Neural cell (in vitro differentiated cells): ENCODE data around the gene CD177. TPM values are rescaled to one million over a fixed set of nuclear protein-coding genes. Genes with fewer than 3 reads are reported as not detected.

ENCODE experiments used
- H2AFZ ChIP-seq: fragments of 200-600, 300-800 bp; sonication (generic), shearing (Covaris generic); 2 replicates; pipeline ENCODE4 v1.6.0; 2014; ENCODE audit warnings: low read depth, mild to moderate bottlenecking, antibody characterized with exemption, low read length, moderate library complexity
- H3F3A ChIP-seq: fragments of 200-600 bp; shearing (Covaris generic); 2 replicates; pipeline ENCODE4 v1.6.1; 2016; ENCODE audit warnings: mild to moderate bottlenecking, moderate library complexity, mixed read lengths, antibody characterized with exemption, low read length; ENCODE audit not compliant: insufficient read depth, poor library complexity, severe bottlenecking
- H3K27ac ChIP-seq: fragments of 200-600, 300-800 bp; sonication (generic), shearing (Covaris generic); 2 replicates; pipeline ENCODE4 v1.5.1; 2014; ENCODE audit warnings: mild to moderate bottlenecking, low read length, moderate library complexity
- H3K27me3 ChIP-seq: fragments of 300-800, 200-600 bp; sonication (generic), shearing (Covaris generic); 2 replicates; pipeline ENCODE4 v1.6.0; 2014; ENCODE audit warnings: mild to moderate bottlenecking, low read depth, low read length, moderate library complexity; ENCODE audit not compliant: insufficient read depth
- H3K36me3 ChIP-seq: fragments of 300-800, 200-600 bp; sonication (generic), shearing (Covaris generic); 2 replicates; pipeline ENCODE4 v1.5.1; 2014; ENCODE audit warnings: mild to moderate bottlenecking, antibody characterized with exemption, low read length, moderate library complexity; ENCODE audit not compliant: insufficient read depth
- H3K4me2 ChIP-seq: fragments of 300-800, 200-600 bp; sonication (generic), shearing (Covaris generic); 2 replicates; pipeline ENCODE4 v1.6.0; 2014; ENCODE audit warnings: mild to moderate bottlenecking, low read length
- H3K4me3 ChIP-seq: fragments of 300-800, 200-600 bp; sonication (generic), shearing (Covaris generic); 2 replicates; pipeline ENCODE4 v1.5.1; 2014; ENCODE audit warnings: mild to moderate bottlenecking, low read length, moderate library complexity
- H3K79me2 ChIP-seq: fragments of 200-600 bp; shearing (Covaris generic); replicated peaks from 2 replicates; pipeline ENCODE4 v1.6.0; 2014; ENCODE audit warnings: mild to moderate bottlenecking, low read length, moderate library complexity; ENCODE audit not compliant: insufficient read depth
- H3K9ac ChIP-seq: fragments of 300-800, 200-600 bp; sonication (generic), shearing (Covaris generic); 2 replicates; pipeline ENCODE4 v1.6.1; 2016; ENCODE audit warnings: mild to moderate bottlenecking, low read length, mixed read lengths
- H3K9me2 ChIP-seq: fragments of 200-600 bp; shearing (Covaris generic); 2 replicates; pipeline ENCODE4 v1.6.1; 2016; ENCODE audit warnings: mild to moderate bottlenecking, low read length, mixed read lengths; ENCODE audit not compliant: insufficient read depth
- H3K9me3 ChIP-seq: fragments of 200-600, 300-800 bp; sonication (generic), shearing (Covaris generic); 2 replicates; pipeline ENCODE4 v1.6.1; 2016; ENCODE audit warnings: mild to moderate bottlenecking, mixed run types, low read length, moderate library complexity, mixed read lengths
- H4K20me1 ChIP-seq: fragments of 200-600 bp; shearing (Covaris generic); 2 replicates; pipeline ENCODE4 v1.6.1; 2016; ENCODE audit warnings: mild to moderate bottlenecking, mixed run types; ENCODE audit not compliant: insufficient read depth
- EP300 ChIP-seq: fragments of 450-650 bp; conservative IDR thresholded peaks from 2 replicates; pipeline ENCODE4 v1.6.1; 2014; ENCODE audit warnings: antibody characterized with exemption, mild to moderate bottlenecking, moderate library complexity; ENCODE audit not compliant: poor library complexity, severe bottlenecking
- EZH2 ChIP-seq: fragments of 200-600, 300-800 bp; shearing (Covaris generic), sonication (generic); IDR thresholded peaks from 2 replicates; pipeline ENCODE4 v1.6.1; 2014; ENCODE audit warnings: antibody characterized with exemption, low read length, borderline replicate concordance, mild to moderate bottlenecking; ENCODE audit not compliant: insufficient read depth, poor library complexity, severe bottlenecking
- MXI1 ChIP-seq: fragments of 450-650 bp; conservative IDR thresholded peaks from 2 replicates; pipeline ENCODE4 v1.6.1; 2014; ENCODE audit warnings: antibody characterized with exemption, mild to moderate bottlenecking; ENCODE audit not compliant: poor library complexity, severe bottlenecking
- POLR2AphosphoS5 ChIP-seq: IDR thresholded peaks from 2 replicates; pipeline ENCODE4 v1.6.1; 2012
- RAD21 ChIP-seq: fragments of 450-650 bp; conservative IDR thresholded peaks from 2 replicates; pipeline ENCODE4 v1.6.1; 2014; ENCODE audit warnings: antibody characterized with exemption, mild to moderate bottlenecking, moderate library complexity
- SMC3 ChIP-seq: fragments of 450-650 bp; conservative IDR thresholded peaks from 2 replicates; pipeline ENCODE4 v1.6.1; 2014; ENCODE audit warnings: antibody characterized with exemption, mild to moderate bottlenecking, moderate library complexity; ENCODE audit not compliant: poor library complexity
- TAF1 ChIP-seq: IDR thresholded peaks from 2 replicates; pipeline ENCODE4 v1.6.1; 2012; ENCODE audit warnings: low read depth
- polyA plus RNA-seq: library from polyadenylated mRNA; depleted of rRNA; stranded (reverse); fragments of >200 nt; gene quantifications from 2 replicates; pipeline ENCODE4 v1.2.3, GENCODE V29; 2014
- TF ChIP-seq, protein P1 (sequence below): fragments of 450-650 bp; IDR thresholded peaks from 2 replicates; pipeline ENCODE4 v1.5.1; 2014; ENCODE audit warnings: antibody characterized with exemption, mild to moderate bottlenecking, moderate library complexity; ENCODE audit not compliant: poor library complexity, severe bottlenecking
- TF ChIP-seq, protein P2 (sequence below): IDR thresholded peaks from 2 replicates; pipeline ENCODE4 v1.6.1; 2012; ENCODE audit warnings: borderline replicate concordance

CD177 gene
- polyA plus RNA-seq, 1 donor from 2014 or later = not detected

DNA sequence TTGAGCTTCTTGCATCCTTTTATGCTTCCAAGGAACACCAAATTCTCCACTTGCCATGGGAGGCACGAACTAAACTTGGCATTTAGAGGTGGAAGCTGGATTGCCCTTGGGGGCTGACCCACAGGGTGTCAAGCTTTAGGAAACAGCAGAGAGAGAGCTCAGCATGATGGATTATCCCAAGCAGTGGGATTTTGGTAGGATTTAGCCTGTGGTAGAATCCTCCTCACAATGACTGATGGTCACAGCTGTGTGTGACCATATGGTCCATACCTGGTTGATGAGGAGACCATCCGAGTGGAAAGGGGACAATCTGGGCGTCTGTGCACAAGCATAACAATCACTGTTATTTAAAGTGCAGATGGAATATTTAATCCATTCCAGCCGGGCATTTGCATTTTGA lies 44.0 kb upstream of the CD177 start:
- Histone ChIP-seq H3K4me3 (no peak overlapping the region), H3K79me2 (no peaks in the 10 kb centered on the region), H3K9ac (no peak overlapping the region), H3K27me3 (no peaks in the 10 kb centered on the region), H2AFZ (no peak overlapping the region), H3K4me2 (no peak overlapping the region), H4K20me1 (no peaks in the 10 kb centered on the region), H3K9me3 (no peaks in the 10 kb centered on the region), H3F3A (no peaks in the 10 kb centered on the region), H3K9me2 (no peaks in the 10 kb centered on the region), H3K36me3 (no peaks in the 10 kb centered on the region), H3K27ac (no peak overlapping the region)
- TF ChIP-seq, protein P1, sequence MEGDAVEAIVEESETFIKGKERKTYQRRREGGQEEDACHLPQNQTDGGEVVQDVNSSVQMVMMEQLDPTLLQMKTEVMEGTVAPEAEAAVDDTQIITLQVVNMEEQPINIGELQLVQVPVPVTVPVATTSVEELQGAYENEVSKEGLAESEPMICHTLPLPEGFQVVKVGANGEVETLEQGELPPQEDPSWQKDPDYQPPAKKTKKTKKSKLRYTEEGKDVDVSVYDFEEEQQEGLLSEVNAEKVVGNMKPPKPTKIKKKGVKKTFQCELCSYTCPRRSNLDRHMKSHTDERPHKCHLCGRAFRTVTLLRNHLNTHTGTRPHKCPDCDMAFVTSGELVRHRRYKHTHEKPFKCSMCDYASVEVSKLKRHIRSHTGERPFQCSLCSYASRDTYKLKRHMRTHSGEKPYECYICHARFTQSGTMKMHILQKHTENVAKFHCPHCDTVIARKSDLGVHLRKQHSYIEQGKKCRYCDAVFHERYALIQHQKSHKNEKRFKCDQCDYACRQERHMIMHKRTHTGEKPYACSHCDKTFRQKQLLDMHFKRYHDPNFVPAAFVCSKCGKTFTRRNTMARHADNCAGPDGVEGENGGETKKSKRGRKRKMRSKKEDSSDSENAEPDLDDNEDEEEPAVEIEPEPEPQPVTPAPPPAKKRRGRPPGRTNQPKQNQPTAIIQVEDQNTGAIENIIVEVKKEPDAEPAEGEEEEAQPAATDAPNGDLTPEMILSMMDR = no peak
- TF ChIP-seq POLR2AphosphoS5 = no peak
- no peak for TF ChIP-seq EP300
- TF ChIP-seq MXI1 = no peak
- TF ChIP-seq RAD21 = no peak
- TF ChIP-seq SMC3 = no peak
- no peak for TF ChIP-seq TAF1
- TF ChIP-seq, protein P2, sequence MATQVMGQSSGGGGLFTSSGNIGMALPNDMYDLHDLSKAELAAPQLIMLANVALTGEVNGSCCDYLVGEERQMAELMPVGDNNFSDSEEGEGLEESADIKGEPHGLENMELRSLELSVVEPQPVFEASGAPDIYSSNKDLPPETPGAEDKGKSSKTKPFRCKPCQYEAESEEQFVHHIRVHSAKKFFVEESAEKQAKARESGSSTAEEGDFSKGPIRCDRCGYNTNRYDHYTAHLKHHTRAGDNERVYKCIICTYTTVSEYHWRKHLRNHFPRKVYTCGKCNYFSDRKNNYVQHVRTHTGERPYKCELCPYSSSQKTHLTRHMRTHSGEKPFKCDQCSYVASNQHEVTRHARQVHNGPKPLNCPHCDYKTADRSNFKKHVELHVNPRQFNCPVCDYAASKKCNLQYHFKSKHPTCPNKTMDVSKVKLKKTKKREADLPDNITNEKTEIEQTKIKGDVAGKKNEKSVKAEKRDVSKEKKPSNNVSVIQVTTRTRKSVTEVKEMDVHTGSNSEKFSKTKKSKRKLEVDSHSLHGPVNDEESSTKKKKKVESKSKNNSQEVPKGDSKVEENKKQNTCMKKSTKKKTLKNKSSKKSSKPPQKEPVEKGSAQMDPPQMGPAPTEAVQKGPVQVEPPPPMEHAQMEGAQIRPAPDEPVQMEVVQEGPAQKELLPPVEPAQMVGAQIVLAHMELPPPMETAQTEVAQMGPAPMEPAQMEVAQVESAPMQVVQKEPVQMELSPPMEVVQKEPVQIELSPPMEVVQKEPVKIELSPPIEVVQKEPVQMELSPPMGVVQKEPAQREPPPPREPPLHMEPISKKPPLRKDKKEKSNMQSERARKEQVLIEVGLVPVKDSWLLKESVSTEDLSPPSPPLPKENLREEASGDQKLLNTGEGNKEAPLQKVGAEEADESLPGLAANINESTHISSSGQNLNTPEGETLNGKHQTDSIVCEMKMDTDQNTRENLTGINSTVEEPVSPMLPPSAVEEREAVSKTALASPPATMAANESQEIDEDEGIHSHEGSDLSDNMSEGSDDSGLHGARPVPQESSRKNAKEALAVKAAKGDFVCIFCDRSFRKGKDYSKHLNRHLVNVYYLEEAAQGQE = no peak
- no peak for TF ChIP-seq EZH2

DNA sequence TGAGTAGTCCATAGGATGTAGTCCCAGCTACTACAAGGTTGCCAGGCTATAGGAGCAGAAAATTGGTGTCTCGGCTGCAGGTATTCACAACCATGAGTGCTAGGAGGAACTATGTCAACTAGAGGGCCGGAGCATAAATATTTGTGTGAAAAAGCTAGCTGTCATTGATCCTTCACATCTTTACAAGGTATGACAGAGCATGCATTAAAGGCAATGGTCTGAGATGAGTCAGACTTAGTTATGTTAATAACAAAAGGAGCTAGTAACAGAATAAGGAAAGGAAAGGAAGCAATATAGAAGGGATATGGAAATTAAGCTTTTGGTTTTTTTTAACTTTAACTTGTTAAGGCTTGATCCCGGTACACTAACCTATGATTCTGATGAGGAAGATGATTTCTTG lies 43.3 kb upstream of the CD177 start:
- H3K36me3 ChIP-seq = no peaks in the 10 kb centered on the region
- no peak overlapping the region for H3K9ac ChIP-seq
- no peaks in the 10 kb centered on the region for H4K20me1 ChIP-seq
- no peak overlapping the region for H3K4me2 ChIP-seq
- H3K79me2 ChIP-seq = no peaks in the 10 kb centered on the region
- no peak overlapping the region for H2AFZ ChIP-seq
- no peaks in the 10 kb centered on the region for H3K27me3 ChIP-seq
- no peaks in the 10 kb centered on the region for H3F3A ChIP-seq
- H3K4me3 ChIP-seq = no peak overlapping the region
- no peak for TF ChIP-seq POLR2AphosphoS5
- no peak for TF ChIP-seq TAF1
- TF ChIP-seq MXI1 = no peak
- no peak for TF ChIP-seq SMC3
- TF ChIP-seq, protein P2 = no peak
- H3K27ac ChIP-seq = no peak overlapping the region
- H3K9me2 ChIP-seq = no peaks in the 10 kb centered on the region
- no peaks in the 10 kb centered on the region for H3K9me3 ChIP-seq
